H1 (cell line): ENCODE results near the gene CAMTA1. TPM values are rescaled to one million over a fixed set of nuclear protein-coding genes. Genes with fewer than 3 reads are reported as not detected.

Experiments
- CTCF ChIA-PET: fragments of 300-600 bp; sonication (Branson Sonifier 250); formaldehyde crosslinking; loops from one replicate; lab custom pipeline; 2021; ENCODE audit not compliant: partially characterized antibody; lab: Charles Lee
- POLR2A ChIA-PET: fragments of 300-600 bp; sonication (Branson Sonifier 250); formaldehyde crosslinking; loops from one replicate; lab custom pipeline; 2021; ENCODE audit warnings: inconsistent platforms; ENCODE audit not compliant: partially characterized antibody; lab: Charles Lee
- DNase-seq, 2 experiments: peaks; one replicate each; pipeline versions ENCODE4 v3.0.0 to v3.0.0-alpha.2; 2010 to 2022; ENCODE audit warnings: low spot score in 2 of 2, low read depth in 1 of 2, mixed read lengths in 1 of 2
- FAIRE-seq: peaks from 2 replicates; lab custom pipeline; 2011; peaks lifted over from hg19 to GRCh38; lab: Jason Lieb, UNC
- H2AFZ ChIP-seq: 2 replicates; pipeline ENCODE4 v1.8.1; 2012; ENCODE audit warnings: low read length, inconsistent platforms
- H2AK5ac ChIP-seq: 2 replicates; pipeline ENCODE4 v1.6.1; 2013; ENCODE audit warnings: low read depth, low read length
- H2BK120ac ChIP-seq: replicated peaks from 2 replicates; pipeline ENCODE3; 2013; ENCODE audit warnings: low read depth, low read length, inconsistent platforms
- H2BK12ac ChIP-seq: 2 replicates; pipeline ENCODE4 v1.6.1; 2013; ENCODE audit warnings: low read depth, low read length
- H2BK15ac ChIP-seq: 2 replicates; pipeline ENCODE4 v1.6.1; 2013; ENCODE audit warnings: low read length
- H2BK20ac ChIP-seq: 2 replicates; pipeline ENCODE4 v1.6.1; 2013; ENCODE audit warnings: low read length
- H2BK5ac ChIP-seq: 2 replicates; pipeline ENCODE4 v1.6.1; 2013; ENCODE audit warnings: low read depth, low read length
- H3K14ac ChIP-seq: 2 replicates; pipeline ENCODE4 v1.6.1; 2013; ENCODE audit warnings: inconsistent platforms; ENCODE audit not compliant: insufficient read length
- H3K18ac ChIP-seq: 2 replicates; pipeline ENCODE4 v1.6.1; 2013; ENCODE audit warnings: low read length; ENCODE audit errors: extremely low read depth
- H3K23ac ChIP-seq: 2 replicates; pipeline ENCODE4 v1.6.1; 2013; ENCODE audit warnings: inconsistent platforms; ENCODE audit not compliant: insufficient read length
- H3K23me2 ChIP-seq: 2 replicates; pipeline ENCODE4 v1.6.1; 2013; ENCODE audit warnings: low read depth, low read length
- H3K27ac ChIP-seq: 2 replicates; pipeline ENCODE4 v1.6.1; 2011; ENCODE audit warnings: low read depth, low read length, inconsistent platforms
- H3K27me3 ChIP-seq, 4 experiments: replicated peaks in 1 of 4; 1 replicate in 1 of 4; 2 replicates in 3 of 4; pipeline versions ENCODE4 v1.6.1 to v1.8.1; 2011 to 2013; ENCODE audit warnings: low read length in 3 of 4, mild to moderate bottlenecking in 3 of 4, inconsistent platforms in 2 of 4, mixed read lengths in 2 of 4, moderate library complexity in 1 of 4; ENCODE audit not compliant: control insufficient read depth in 3 of 4, insufficient read depth in 3 of 4; ENCODE audit errors: extremely low read depth in 1 of 4
- H3K36me3 ChIP-seq, 4 experiments: 2 replicates each; pipeline versions ENCODE4 v1.6.1 to v1.8.1; 2011 to 2013; ENCODE audit warnings: mild to moderate bottlenecking in 4 of 4, low read length in 3 of 4, moderate library complexity in 2 of 4, control low read depth in 1 of 4, inconsistent platforms in 1 of 4; ENCODE audit not compliant: insufficient read depth in 4 of 4, control insufficient read depth in 2 of 4
- H3K4ac ChIP-seq: replicated peaks from 2 replicates; pipeline ENCODE3; 2013; ENCODE audit warnings: low read length, low read depth, mixed read lengths, inconsistent platforms; ENCODE audit not compliant: insufficient read length
- H3K4me1 ChIP-seq, 4 experiments: replicated peaks in 1 of 4; 1 replicate in 1 of 4; 2 replicates in 3 of 4; pipeline versions ENCODE4 v1.6.1 to v1.8.1; 2011 to 2013; ENCODE audit warnings: low read length in 3 of 4, inconsistent platforms in 2 of 4, mixed read lengths in 1 of 4; ENCODE audit not compliant: insufficient read depth in 4 of 4, control insufficient read depth in 3 of 4
- H3K4me2 ChIP-seq, 2 experiments: 2 replicates each; pipeline versions ENCODE4 v1.6.1 to v1.8.1; 2011 to 2013; ENCODE audit warnings: low read depth in 2 of 2, low read length in 2 of 2, control low read depth in 1 of 2, inconsistent platforms in 1 of 2, mild to moderate bottlenecking in 1 of 2; ENCODE audit not compliant: insufficient read depth in 1 of 2
- H3K4me3 ChIP-seq, 4 experiments: fragments of 200-600, 300-600 bp in 1 of 4; sonication (generic), shearing (Covaris generic), sonication (Bioruptor Twin) in 1 of 4; 2 replicates each; pipeline versions ENCODE4 v1.5.1 to v1.8.1; 2011 to 2016; ENCODE audit warnings: low read length in 4 of 4, low read depth in 3 of 4, control low read depth in 2 of 4, inconsistent platforms in 2 of 4, mild to moderate bottlenecking in 2 of 4, mixed read lengths in 1 of 4, moderate library complexity in 1 of 4; ENCODE audit not compliant: insufficient read depth in 2 of 4; ENCODE audit errors: extremely low read depth in 1 of 4
- H3K56ac ChIP-seq: replicated peaks from 2 replicates; pipeline ENCODE3; 2013; ENCODE audit warnings: low read depth, mild to moderate bottlenecking, mixed read lengths, low read length, inconsistent platforms; ENCODE audit not compliant: insufficient read length
- H3K79me1 ChIP-seq: 2 replicates; pipeline ENCODE4 v1.6.1; 2013; ENCODE audit warnings: low read depth, low read length, control low read depth
- H3K79me2 ChIP-seq, 2 experiments: 2 replicates each; pipeline versions ENCODE4 v1.6.1 to v1.8.1; 2012 to 2013; ENCODE audit warnings: low read length in 2 of 2, mild to moderate bottlenecking in 2 of 2, inconsistent platforms in 1 of 2; ENCODE audit not compliant: insufficient read depth in 2 of 2, control insufficient read depth in 1 of 2
- H3K9ac ChIP-seq, 4 experiments: replicated peaks in 1 of 4; 1 replicate in 1 of 4; 2 replicates in 3 of 4; pipeline versions ENCODE4 v1.6.1 to v1.8.1; 2011 to 2013; ENCODE audit warnings: low read depth in 3 of 4, low read length in 3 of 4, control low read depth in 2 of 4, mild to moderate bottlenecking in 2 of 4, moderate library complexity in 2 of 4, inconsistent platforms in 1 of 4; ENCODE audit errors: extremely low read depth in 1 of 4
- H3K9me3 ChIP-seq, 2 experiments: 2 replicates each; pipeline versions ENCODE4 v1.6.1 to v1.8.1; 2012 to 2013; ENCODE audit warnings: mild to moderate bottlenecking in 2 of 2, moderate library complexity in 2 of 2, control low read depth in 1 of 2, inconsistent platforms in 1 of 2, low read depth in 1 of 2, low read length in 1 of 2, mixed read lengths in 1 of 2; ENCODE audit not compliant: insufficient read depth in 2 of 2
- H4K20me1 ChIP-seq, 2 experiments: replicated peaks in 1 of 2; 2 replicates each; pipeline versions ENCODE3 to v1.8.1; 2011 to 2013; ENCODE audit warnings: inconsistent platforms in 2 of 2, low read length in 2 of 2, mild to moderate bottlenecking in 1 of 2; ENCODE audit not compliant: insufficient read depth in 2 of 2, control insufficient read depth in 1 of 2
- H4K5ac ChIP-seq: 2 replicates; pipeline ENCODE4 v1.6.1; 2013; ENCODE audit warnings: low read length, low read depth, mixed read lengths, inconsistent platforms; ENCODE audit not compliant: insufficient read length
- H4K8ac ChIP-seq: 2 replicates; pipeline ENCODE4 v1.8.0; 2013; ENCODE audit warnings: mild to moderate bottlenecking, moderate library complexity, low read length, inconsistent platforms; ENCODE audit not compliant: insufficient read depth; ENCODE audit errors: extremely low read depth
- H4K91ac ChIP-seq: replicated peaks from 2 replicates; pipeline ENCODE3; 2013; ENCODE audit warnings: low read length, mixed read lengths, inconsistent platforms; ENCODE audit not compliant: insufficient read length
- BACH1 ChIP-seq: IDR thresholded peaks from 2 replicates; pipeline ENCODE4 v1.6.1; 2012; ENCODE audit warnings: low read length, improper control_type of control experiment
- EP300 ChIP-seq, 2 experiments: IDR thresholded peaks; 1 replicate in 1 of 2; 2 replicates in 1 of 2; pipeline ENCODE4 v1.6.1; 2011 to 2012; ENCODE audit warnings: low read depth in 2 of 2, low read length in 2 of 2, mild to moderate bottlenecking in 2 of 2, borderline replicate concordance in 1 of 2, inconsistent platforms in 1 of 2, moderate library complexity in 1 of 2
- HDAC6 ChIP-seq: IDR thresholded peaks from one replicate; pipeline ENCODE4 v1.7.1; 2012; ENCODE audit warnings: low read depth, mild to moderate bottlenecking, inconsistent platforms, low read length, moderate library complexity
- KDM1A ChIP-seq: fragments of 200-600, 300-600 bp; sonication (generic); IDR thresholded peaks from 2 replicates; pipeline ENCODE4 v1.7.1; 2016; ENCODE audit warnings: mild to moderate bottlenecking, low read length, borderline replicate concordance
- NRF1 ChIP-seq: IDR thresholded peaks from 2 replicates; pipeline ENCODE4 v1.6.1; 2011; ENCODE audit warnings: mild to moderate bottlenecking, low read depth, low read length, improper control_type of control experiment
- POLR2AphosphoS5 ChIP-seq: IDR thresholded peaks from 2 replicates; pipeline ENCODE4 v1.6.1; 2011; ENCODE audit warnings: low read depth, low read length
- SIX5 ChIP-seq: IDR thresholded peaks from 2 replicates; pipeline ENCODE4 v1.6.1; 2011; ENCODE audit warnings: mild to moderate bottlenecking, low read depth, low read length
- TCF12 ChIP-seq: IDR thresholded peaks from 2 replicates; pipeline ENCODE4 v1.6.1; 2011; ENCODE audit warnings: low read depth, mild to moderate bottlenecking, low read length
- TEAD4 ChIP-seq: IDR thresholded peaks from 2 replicates; pipeline ENCODE4 v1.6.1; 2012; ENCODE audit warnings: low read depth, low read length, inconsistent platforms, mixed read lengths
- ZNF274 ChIP-seq: IDR thresholded peaks from 2 replicates; pipeline ENCODE4 v1.7.0; 2012; ENCODE audit warnings: low read length, borderline replicate concordance; ENCODE audit errors: extremely low read depth
- WGBS, 2 experiments: shearing (Covaris generic) in 1 of 2; methylation state at CpG; one replicate each; pipeline versions ENCODE4 v1.1.6 to v1.1.7; 2013 to 2015; ENCODE audit warnings: low lambda C conversion rate in 2 of 2, mixed read lengths in 2 of 2, inconsistent platforms in 1 of 2, low coverage in 1 of 2, missing lambda C conversion rate in 1 of 2; ENCODE audit not compliant: insufficient replicate concordance in 2 of 2, insufficient coverage in 1 of 2, insufficient read length in 1 of 2; ENCODE audit errors: extremely low coverage in 1 of 2, missing lambda C conversion rate in 1 of 2; 5-methylcytosine and 5-hydroxymethylcytosine counted together
- polyA plus RNA-seq, 7 experiments: library from polyadenylated mRNA; depleted of rRNA in 3 of 7; stranded (reverse) in 5 of 7; unstranded in 2 of 7; fragments of >200 nt in 5 of 7; fragments of 200-250 nt in 2 of 7; gene quantifications; 1 replicate in 5 of 7; 2 replicates in 1 of 7; 4 replicates in 1 of 7; pipeline versions ENCODE4 v1.2.1 to v1.2.3, GENCODE V29; 2011 to 2013; ENCODE audit warnings: missing spikeins in 2 of 7, mixed read lengths in 2 of 7
- total RNA-seq: library from RNA; stranded (reverse); fragmentation: NEBNext Ultra II Directional; extraction: Animal tissue kit (Norgen Biotek cat#: 25700); gene quantifications from 2 replicates; pipeline ENCODE4 v1.2.1, GENCODE V29; 2021

Gene CAMTA1
- total and polyA plus RNA-seq, 2 of the 8 experiments (the other 6 are each of a cell fraction or from before 2014, with no cell fraction given): 65.0 to 119 TPM

DNA sequence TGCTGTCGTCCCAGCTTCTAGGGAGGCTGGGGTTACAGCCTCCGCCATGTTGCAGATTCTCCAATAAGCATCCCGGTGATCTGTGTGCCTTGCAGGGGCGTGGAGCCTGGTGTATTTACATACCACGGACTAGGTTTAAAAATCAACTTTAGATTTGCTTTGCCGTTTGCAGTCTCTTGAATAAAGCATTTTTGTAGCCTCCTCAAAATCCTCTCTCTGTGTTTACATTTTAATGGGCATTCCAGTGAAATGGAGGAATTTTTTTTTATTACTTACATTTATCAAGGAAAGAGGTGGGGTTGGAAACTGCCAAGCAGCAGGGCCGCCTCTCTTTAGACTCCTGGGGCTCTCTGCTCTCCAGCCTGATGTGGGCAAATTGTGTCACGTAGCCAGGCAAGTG lies 548.4 kb downstream of the CAMTA1 start:
- no peak overlapping the region for H2AK5ac ChIP-seq
- no peak for DNase-seq
- TF ChIP-seq SIX5 (no peak), TCF12 (no peak), HDAC6 (no peak), TEAD4 (no peak), NRF1 (no peak), KDM1A (no peak), POLR2AphosphoS5 (no peak), BACH1 (no peak), EP300 (IDR thresholded peaks at IDR 0.05; ENCODE audit: borderline replicate concordance in 1 of 2, low read depth in 2 of 2, low read length in 2 of 2) (no peak), ZNF274 (no peak)

More for the DNA sequence above, 548.4 kb downstream of the CAMTA1 start:
- no peak for FAIRE-seq
- ChIA-PET CTCF (interaction anchor here (0.7 to 1.0 kb wide), 2 partner anchors 13 to 109 kb away, joined by 3 to 4 read pairs; no protein-coding TSS in a partner anchor), POLR2A (no interaction called here)
- Histone ChIP-seq H3K56ac (no peak overlapping the region), H3K27me3 (no peaks in the 10 kb centered on the region), H4K91ac (no peak overlapping the region), H3K23me2 (no peaks in the 10 kb centered on the region), H3K4me3 (no peak overlapping the region), H2AFZ (0 out of 2 replicates have a peak overlapping the region, but pooled peaks have one; percentile 18), H4K8ac (no peak overlapping the region), H3K14ac (no peak overlapping the region), H3K4ac (no peak overlapping the region), H2BK15ac (no peak overlapping the region), H3K36me3 (no peaks in the 10 kb centered on the region), H3K79me1 (no peaks in the 10 kb centered on the region; the same call in 1 of the 2 replicates), H3K9ac (no peak overlapping the region), H3K79me2 (no peaks in the 10 kb centered on the region), H3K23ac (no peak overlapping the region), H2BK20ac (no peak overlapping the region), H2BK12ac (no peak overlapping the region), H3K18ac (no peak overlapping the region), H4K5ac (no peak overlapping the region), H3K4me1 (peaks cover 2 to 8% (median 4%) of the 10 kb centered on the region in 4 experiments; a peak in 4 of 7 replicates), H3K27ac (no peak overlapping the region), H2BK5ac (no peak overlapping the region), H3K9me3 (no peaks in the 10 kb centered on the region), H4K20me1 (no peaks in the 10 kb centered on the region), H2BK120ac (no peak overlapping the region), H3K4me2 (no peak overlapping the region)
- 88% methylated on average over 8 of the region's 8 CpGs; no CpG with 5 or more reads in 1 of the 2 experiments for WGBS, 2 experiments
